ENCODE results near the gene TCFL5.

Gene TCFL5

DNA sequence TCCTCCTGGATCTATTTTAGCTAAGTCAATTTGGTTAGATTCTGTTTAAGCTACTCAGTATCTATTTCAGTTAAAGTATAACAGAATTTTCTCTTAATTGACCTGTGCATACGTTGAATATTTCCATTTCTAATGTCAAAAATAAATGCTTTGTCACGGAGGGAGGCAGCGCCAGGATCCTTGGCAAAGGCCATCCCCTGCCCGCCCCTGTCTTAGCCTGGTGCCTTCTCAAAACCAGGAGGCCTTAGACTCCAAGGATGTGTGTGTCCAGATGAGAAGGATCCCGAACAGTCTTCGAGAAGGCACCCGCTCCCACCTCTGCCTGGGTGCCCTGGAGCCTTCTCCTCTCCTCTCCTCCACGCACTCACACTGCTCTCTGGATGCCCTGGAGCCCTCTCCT lies 22.4 kb downstream of the TCFL5 start:
- H3K79me2 ChIP-seq: no peaks in the 10 kb centered on the region
- no peaks in the 10 kb centered on the region for H3K4me1 ChIP-seq
- TF ChIP-seq, protein P1, sequence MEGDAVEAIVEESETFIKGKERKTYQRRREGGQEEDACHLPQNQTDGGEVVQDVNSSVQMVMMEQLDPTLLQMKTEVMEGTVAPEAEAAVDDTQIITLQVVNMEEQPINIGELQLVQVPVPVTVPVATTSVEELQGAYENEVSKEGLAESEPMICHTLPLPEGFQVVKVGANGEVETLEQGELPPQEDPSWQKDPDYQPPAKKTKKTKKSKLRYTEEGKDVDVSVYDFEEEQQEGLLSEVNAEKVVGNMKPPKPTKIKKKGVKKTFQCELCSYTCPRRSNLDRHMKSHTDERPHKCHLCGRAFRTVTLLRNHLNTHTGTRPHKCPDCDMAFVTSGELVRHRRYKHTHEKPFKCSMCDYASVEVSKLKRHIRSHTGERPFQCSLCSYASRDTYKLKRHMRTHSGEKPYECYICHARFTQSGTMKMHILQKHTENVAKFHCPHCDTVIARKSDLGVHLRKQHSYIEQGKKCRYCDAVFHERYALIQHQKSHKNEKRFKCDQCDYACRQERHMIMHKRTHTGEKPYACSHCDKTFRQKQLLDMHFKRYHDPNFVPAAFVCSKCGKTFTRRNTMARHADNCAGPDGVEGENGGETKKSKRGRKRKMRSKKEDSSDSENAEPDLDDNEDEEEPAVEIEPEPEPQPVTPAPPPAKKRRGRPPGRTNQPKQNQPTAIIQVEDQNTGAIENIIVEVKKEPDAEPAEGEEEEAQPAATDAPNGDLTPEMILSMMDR (IDR thresholded peaks at IDR 0.05): no peak
- H3K27ac ChIP-seq: no peak overlapping the region
- no peaks in the 10 kb centered on the region for H3K27me3 ChIP-seq (ENCODE audit: control insufficient read depth, insufficient read depth, low read length)
- H3K9ac ChIP-seq: no peak overlapping the region
- H3K9me3 ChIP-seq (ENCODE audit: control insufficient read depth, low read length): no peaks in the 10 kb centered on the region
- no peak overlapping the region for H3K4me3 ChIP-seq (ENCODE audit: low read depth, low read length)
- no peaks in the 10 kb centered on the region for H3K36me3 ChIP-seq (ENCODE audit: control insufficient read depth, insufficient read depth, low read length)
- H2AFZ ChIP-seq: no peak overlapping the region
- no peak overlapping the region for H3K4me2 ChIP-seq (ENCODE audit: low read length)

DNA sequence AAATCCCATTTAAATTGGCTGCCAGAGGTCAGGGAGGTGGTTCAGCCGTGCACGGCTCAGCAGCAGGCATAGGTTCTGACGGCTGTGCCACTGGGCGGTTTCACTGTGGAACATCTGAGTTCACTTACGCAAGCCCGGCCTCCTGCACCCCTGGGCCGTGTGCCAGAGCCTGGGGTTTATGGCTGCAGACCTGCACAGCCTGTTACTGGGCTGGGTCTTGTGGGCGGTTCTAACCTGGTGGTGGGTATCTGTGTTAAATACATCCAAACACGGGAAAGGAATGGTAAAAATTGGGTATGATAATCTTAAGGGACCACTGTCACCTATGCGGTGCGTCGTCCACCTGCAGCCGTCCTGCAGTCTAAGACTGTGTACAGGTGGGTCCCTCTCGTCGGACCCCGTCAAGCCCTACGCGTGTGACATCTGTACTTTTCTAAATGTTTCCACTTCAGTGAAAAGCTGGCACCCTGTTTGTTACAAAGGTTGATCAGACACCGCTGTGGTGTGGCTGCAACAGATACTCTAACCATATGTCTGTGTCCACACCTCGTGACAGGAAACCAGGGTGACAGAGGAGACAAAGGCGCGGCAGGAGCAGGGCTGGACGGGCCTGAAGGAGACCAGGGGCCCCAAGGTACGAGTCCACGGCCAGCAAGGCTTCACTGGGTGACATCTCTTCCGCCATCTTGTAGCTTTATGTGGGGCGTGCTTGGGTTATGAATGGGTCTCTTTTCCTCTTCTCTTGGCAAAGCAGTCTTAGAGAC lies 23.3 kb downstream of the TCFL5 start:
- no peaks in the 10 kb centered on the region for H3K4me1 ChIP-seq

DNA sequence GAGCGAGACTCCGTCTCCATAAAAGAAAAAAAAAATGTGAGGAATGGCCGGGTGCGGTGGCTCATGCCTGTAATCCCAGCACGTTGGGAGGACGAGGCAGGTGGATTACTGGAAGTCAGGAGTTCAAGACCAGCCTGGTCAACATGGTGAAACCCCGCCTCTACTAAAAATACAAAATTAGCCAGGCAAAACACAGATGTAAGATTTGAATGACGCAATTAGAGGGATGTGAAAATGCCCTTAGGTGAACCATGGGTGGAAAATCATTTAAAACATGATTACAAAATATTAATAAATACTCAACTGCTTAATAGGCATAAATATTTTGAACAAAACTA lies 23.9 kb downstream of the TCFL5 start:
- H2AFZ ChIP-seq: no peak overlapping the region
- no peak overlapping the region for H3K4me2 ChIP-seq (ENCODE audit: low read length)
- no peaks in the 10 kb centered on the region for H3K79me2 ChIP-seq
- no peak overlapping the region for H3K9ac ChIP-seq
- TF ChIP-seq, protein P1 (IDR thresholded peaks at IDR 0.05): no peak
- H3K9me3 ChIP-seq (ENCODE audit: control insufficient read depth, low read length): no peaks in the 10 kb centered on the region
- no peak overlapping the region for H3K4me3 ChIP-seq (ENCODE audit: low read depth, low read length)
- H3K27ac ChIP-seq: no peak overlapping the region
- no peaks in the 10 kb centered on the region for H3K36me3 ChIP-seq (ENCODE audit: control insufficient read depth, insufficient read depth, low read length)
- H3K27me3 ChIP-seq (ENCODE audit: control insufficient read depth, insufficient read depth, low read length): no peaks in the 10 kb centered on the region
- no peaks in the 10 kb centered on the region for H3K4me1 ChIP-seq

More for the DNA sequence above, 23.3 kb downstream of the TCFL5 start:
- H3K9me3 ChIP-seq (ENCODE audit: control insufficient read depth, low read length): no peaks in the 10 kb centered on the region
- no peak overlapping the region for H2AFZ ChIP-seq
- H3K27me3 ChIP-seq (ENCODE audit: control insufficient read depth, insufficient read depth, low read length): no peaks in the 10 kb centered on the region
- H3K79me2 ChIP-seq: no peaks in the 10 kb centered on the region
- H3K27ac ChIP-seq: no peak overlapping the region
- no peak overlapping the region for H3K4me3 ChIP-seq (ENCODE audit: low read depth, low read length)
- no peak overlapping the region for H3K4me2 ChIP-seq (ENCODE audit: low read length)
- no peaks in the 10 kb centered on the region for H3K36me3 ChIP-seq (ENCODE audit: control insufficient read depth, insufficient read depth, low read length)
- TF ChIP-seq, protein P1 (IDR thresholded peaks at IDR 0.05): no peak
- no peak overlapping the region for H3K9ac ChIP-seq

GRCh38 chr20:62836967-62837490 lies 24.6 kb downstream of the TCFL5 start:
- Histone ChIP-seq H3K9ac (no peak overlapping the region), H3K4me2 (ENCODE audit: low read length) (no peak overlapping the region), H3K27me3 (ENCODE audit: control insufficient read depth, insufficient read depth, low read length) (no peaks in the 10 kb centered on the region), H3K4me1 (no peaks in the 10 kb centered on the region), H3K36me3 (ENCODE audit: control insufficient read depth, insufficient read depth, low read length) (no peaks in the 10 kb centered on the region), H3K9me3 (ENCODE audit: control insufficient read depth, low read length) (no peaks in the 10 kb centered on the region), H2AFZ (no peak overlapping the region), H3K79me2 (no peaks in the 10 kb centered on the region), H3K4me3 (ENCODE audit: low read depth, low read length) (no peak overlapping the region), H3K27ac (no peak overlapping the region)
- TF ChIP-seq, protein P1 (IDR thresholded peaks at IDR 0.05): no peak

Measured in parathyroid adenoma (tissue), 2 donors.